HFF-Myc (cell line): ENCODE results near the gene CDH11.

Experiments used
- DNase-seq: peaks from one replicate; pipeline ENCODE4 v3.0.0-alpha.2; 2011; ENCODE audit warnings: low read depth; ENCODE audit errors: extremely low read depth
- H3K4me3 ChIP-seq: replicated peaks from 2 replicates; pipeline ENCODE4 v1.5.1; 2011; ENCODE audit warnings: low read depth, mild to moderate bottlenecking, control low read depth, low read length
- CTCF ChIP-seq: IDR thresholded peaks from 2 replicates; pipeline ENCODE4 v1.5.1; 2012; ENCODE audit warnings: mild to moderate bottlenecking, low read depth, low read length, control low read depth; ENCODE audit errors: missing control alignments

CDH11 gene

GRCh38 chr16:64996641-64997040, 125.2 kb downstream of the CDH11 start:
- no peak for TF ChIP-seq CTCF
- no peak overlapping the region for H3K4me3 ChIP-seq
- no peak for DNase-seq

- H3K4me3 ChIP-seq = no peak overlapping the region
- no peak for TF ChIP-seq CTCF
- DNase-seq = no peak
Measured at GRCh38 chr16:64993464-64993863, 128.4 kb downstream of the CDH11 start.

- no peak for TF ChIP-seq CTCF
- DNase-seq = no peak
- no peak overlapping the region for H3K4me3 ChIP-seq
Measured at GRCh38 chr16:64991001-64991400, 130.9 kb downstream of the CDH11 start.

GRCh38 chr16:64990101-64990500, 131.8 kb downstream of the CDH11 start:
- DNase-seq = no peak
- no peak overlapping the region for H3K4me3 ChIP-seq
- TF ChIP-seq CTCF = no peak

GRCh38 chr16:64989050-64989449, 132.8 kb downstream of the CDH11 start:
- H3K4me3 ChIP-seq = no peak overlapping the region
- DNase-seq = no peak
- no peak for TF ChIP-seq CTCF

GRCh38 chr16:64983963-64984362, 137.9 kb downstream of the CDH11 start:
- peak; percentile 85 for TF ChIP-seq CTCF
- DNase-seq = peak; percentile 83
- no peak overlapping the region for H3K4me3 ChIP-seq

- DNase-seq = no peak
- no peak for TF ChIP-seq CTCF
- no peak overlapping the region for H3K4me3 ChIP-seq
Measured at GRCh38 chr16:64983231-64983630, 138.6 kb downstream of the CDH11 start.
